ENCODE results near the gene ATP6V1C2. TPM values are rescaled to one million over a fixed set of nuclear protein-coding genes. Genes with fewer than 3 reads are reported as not detected.

ATP6V1C2 gene, protein sequence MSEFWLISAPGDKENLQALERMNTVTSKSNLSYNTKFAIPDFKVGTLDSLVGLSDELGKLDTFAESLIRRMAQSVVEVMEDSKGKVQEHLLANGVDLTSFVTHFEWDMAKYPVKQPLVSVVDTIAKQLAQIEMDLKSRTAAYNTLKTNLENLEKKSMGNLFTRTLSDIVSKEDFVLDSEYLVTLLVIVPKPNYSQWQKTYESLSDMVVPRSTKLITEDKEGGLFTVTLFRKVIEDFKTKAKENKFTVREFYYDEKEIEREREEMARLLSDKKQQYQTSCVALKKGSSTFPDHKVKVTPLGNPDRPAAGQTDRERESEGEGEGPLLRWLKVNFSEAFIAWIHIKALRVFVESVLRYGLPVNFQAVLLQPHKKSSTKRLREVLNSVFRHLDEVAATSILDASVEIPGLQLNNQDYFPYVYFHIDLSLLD
- 0.23 TPM for total RNA-seq

GRCh38 chr2:10721396-10722251 is at the start of gene ATP6V1C2:
ATP6V1C2 (plus strand) TSS chr2:10721630; CDS start chr2:10722850, 1,220 bp downstream.

DNA sequence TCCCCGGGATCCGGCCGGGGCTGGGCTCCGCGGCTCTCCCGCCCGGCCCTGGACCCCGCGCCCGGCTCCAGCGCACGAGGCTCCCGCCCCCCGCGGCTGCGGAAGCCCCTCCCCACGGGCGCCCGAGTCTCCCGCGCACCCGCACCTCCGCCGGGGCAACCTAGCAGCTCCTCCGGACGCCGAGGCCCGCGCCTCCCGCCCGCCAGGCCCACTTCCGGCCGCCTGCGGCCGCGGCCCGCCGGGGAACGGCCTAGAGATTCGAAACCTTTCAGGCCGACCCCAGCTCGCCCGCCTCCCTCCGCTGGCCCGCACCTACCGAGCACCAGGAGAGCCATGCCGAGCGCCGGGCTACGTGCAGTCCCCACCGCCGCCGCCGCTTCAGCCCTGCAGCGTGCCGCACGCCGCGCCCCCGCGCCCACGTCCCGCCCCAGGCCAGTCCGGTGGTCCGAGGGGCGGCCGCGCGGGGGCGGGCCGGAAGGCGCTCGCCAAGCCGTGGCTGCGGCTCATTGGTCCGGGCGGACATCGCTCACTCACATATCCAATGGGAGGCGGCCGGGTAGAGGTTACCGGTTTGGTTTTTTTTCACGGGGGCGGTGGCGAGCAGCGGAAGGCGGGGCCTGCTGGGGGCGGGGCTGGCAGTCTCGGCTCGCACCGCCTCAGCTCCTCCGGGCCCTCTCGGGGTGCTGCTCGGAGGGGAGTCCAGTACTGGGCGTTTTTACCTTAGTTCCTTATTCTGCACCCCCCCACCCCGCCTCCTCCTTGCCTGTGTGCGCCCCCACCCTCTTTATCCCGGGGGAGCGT is 91.1 kb downstream of the ATP6V1C2 start, which contains the start of gene PDIA6:
Gene PDIA6, minus strand, starts transcription at position 424 of the 801 bp plus-strand sequence. Its CDS starts 89 bp downstream, at position 335.

Small RNA genes lying within 50 kb of the gene (small RNA-seq; reads per million reads assigned to genes)
- gene RNU7-138P (not detected), gene RNU7-176P (not detected)

Other genes starting within 250 kb of the ATP6V1C2 start
- gene NOL10, start 31.7 kb upstream of the ATP6V1C2 start, total RNA-seq: 61.4 TPM
- 122 TPM for gene PDIA6, start 91.2 kb downstream of the ATP6V1C2 start, total RNA-seq
- gene KCNF1, start 190.3 kb downstream of the ATP6V1C2 start, total RNA-seq: 19.6 TPM